Prostate gland (tissue), 2 donors: ENCODE data around the gene ELOA.

Experiments used
- POLR2A ChIP-seq: fragments of 450-650 bp; IDR thresholded peaks from one replicate; pipeline ENCODE4 v1.6.1; 2016; ENCODE audit warnings: antibody characterized with exemption, mild to moderate bottlenecking
- TF ChIP-seq, protein P1 (sequence below), 4 experiments: fragments of 200-600 bp in 2 of 4; fragments of 450-650 bp in 2 of 4; sonication (generic) in 2 of 4; IDR thresholded peaks; 1 replicate in 3 of 4; 2 replicates in 1 of 4; pipeline ENCODE4 v1.5.1; 2016 to 2019; ENCODE audit warnings: antibody characterized with exemption in 4 of 4, mild to moderate bottlenecking in 2 of 4, moderate library complexity in 2 of 4

DNA sequence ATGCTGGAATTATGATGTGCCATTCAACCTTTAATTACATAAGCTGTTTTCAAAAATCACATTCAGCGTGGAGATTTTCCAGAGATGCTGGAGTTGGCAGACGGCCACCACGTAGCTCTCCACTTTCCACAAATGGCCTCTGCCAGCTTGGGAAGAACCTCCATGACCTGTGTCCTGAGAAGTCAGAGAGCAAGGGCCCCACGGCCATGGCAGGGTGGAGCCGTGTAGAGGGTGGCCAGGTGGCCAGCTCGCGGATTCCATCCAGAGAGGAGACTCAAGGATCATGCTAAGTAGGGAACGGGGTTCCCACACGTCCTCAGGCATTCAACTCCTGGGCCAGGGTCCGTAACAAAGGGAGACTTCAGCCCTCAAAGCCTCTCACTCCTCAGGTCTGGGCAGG is 58.6 kb downstream of the ELOA start:
- TF ChIP-seq, protein P1, sequence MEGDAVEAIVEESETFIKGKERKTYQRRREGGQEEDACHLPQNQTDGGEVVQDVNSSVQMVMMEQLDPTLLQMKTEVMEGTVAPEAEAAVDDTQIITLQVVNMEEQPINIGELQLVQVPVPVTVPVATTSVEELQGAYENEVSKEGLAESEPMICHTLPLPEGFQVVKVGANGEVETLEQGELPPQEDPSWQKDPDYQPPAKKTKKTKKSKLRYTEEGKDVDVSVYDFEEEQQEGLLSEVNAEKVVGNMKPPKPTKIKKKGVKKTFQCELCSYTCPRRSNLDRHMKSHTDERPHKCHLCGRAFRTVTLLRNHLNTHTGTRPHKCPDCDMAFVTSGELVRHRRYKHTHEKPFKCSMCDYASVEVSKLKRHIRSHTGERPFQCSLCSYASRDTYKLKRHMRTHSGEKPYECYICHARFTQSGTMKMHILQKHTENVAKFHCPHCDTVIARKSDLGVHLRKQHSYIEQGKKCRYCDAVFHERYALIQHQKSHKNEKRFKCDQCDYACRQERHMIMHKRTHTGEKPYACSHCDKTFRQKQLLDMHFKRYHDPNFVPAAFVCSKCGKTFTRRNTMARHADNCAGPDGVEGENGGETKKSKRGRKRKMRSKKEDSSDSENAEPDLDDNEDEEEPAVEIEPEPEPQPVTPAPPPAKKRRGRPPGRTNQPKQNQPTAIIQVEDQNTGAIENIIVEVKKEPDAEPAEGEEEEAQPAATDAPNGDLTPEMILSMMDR (IDR thresholded peaks at IDR 0.05), result no peak
- no peak for TF ChIP-seq POLR2A
